ENCODE data around the gene GDPD5. TPM values are rescaled to one million over a fixed set of nuclear protein-coding genes. Genes with fewer than 3 reads are reported as not detected.

GDPD5 gene
- total and polyA plus RNA-seq, 11 donors: 2.0 to 12.5 (median 4.9) TPM

DNA sequence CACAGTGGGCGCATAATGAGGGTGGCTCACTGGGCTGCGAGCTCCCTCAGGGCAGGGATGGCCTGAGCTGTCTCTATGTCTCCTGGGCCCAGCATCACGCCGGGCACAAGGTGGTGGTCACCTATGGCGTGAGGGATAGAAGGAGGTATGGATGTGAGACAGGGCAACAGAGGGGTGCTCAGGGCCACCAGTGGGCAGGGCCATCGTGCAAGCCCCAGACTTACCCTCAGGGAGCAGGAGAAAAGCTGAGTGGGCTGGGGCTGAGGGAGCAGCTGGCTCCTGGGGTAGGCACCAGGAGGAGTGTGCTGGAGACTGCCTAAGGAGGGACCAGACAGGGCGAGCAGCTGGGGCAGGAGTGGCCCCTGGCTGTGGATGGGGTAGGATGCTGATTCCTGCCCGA is 58.4 kb downstream of the GDPD5 start:
- no peak overlapping the region for H3K27ac ChIP-seq
- ATAC-seq (no peak), DNase-seq (no peak)
- H3K27me3 ChIP-seq: no peaks in the 10 kb centered on the region
- no peaks in the 10 kb centered on the region for H3K9me3 ChIP-seq
- no peak for TF ChIP-seq POLR2A (IDR thresholded peaks at IDR 0.05)
- TF ChIP-seq, protein P1, sequence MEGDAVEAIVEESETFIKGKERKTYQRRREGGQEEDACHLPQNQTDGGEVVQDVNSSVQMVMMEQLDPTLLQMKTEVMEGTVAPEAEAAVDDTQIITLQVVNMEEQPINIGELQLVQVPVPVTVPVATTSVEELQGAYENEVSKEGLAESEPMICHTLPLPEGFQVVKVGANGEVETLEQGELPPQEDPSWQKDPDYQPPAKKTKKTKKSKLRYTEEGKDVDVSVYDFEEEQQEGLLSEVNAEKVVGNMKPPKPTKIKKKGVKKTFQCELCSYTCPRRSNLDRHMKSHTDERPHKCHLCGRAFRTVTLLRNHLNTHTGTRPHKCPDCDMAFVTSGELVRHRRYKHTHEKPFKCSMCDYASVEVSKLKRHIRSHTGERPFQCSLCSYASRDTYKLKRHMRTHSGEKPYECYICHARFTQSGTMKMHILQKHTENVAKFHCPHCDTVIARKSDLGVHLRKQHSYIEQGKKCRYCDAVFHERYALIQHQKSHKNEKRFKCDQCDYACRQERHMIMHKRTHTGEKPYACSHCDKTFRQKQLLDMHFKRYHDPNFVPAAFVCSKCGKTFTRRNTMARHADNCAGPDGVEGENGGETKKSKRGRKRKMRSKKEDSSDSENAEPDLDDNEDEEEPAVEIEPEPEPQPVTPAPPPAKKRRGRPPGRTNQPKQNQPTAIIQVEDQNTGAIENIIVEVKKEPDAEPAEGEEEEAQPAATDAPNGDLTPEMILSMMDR (IDR thresholded peaks at IDR 0.05): no peak
- 92 to 96% (median 95%) methylated on average over 7 to 8 of the region's 8 CpGs for WGBS, 4 donors
- intact Hi-C loops (cut with DNase I): no loop called here
- H3K36me3 ChIP-seq: no peaks in the 10 kb centered on the region
- no peak overlapping the region for H3K4me3 ChIP-seq
- peaks cover 0 to 38% (median 17%) of the 10 kb centered on the region in 12 donors for H3K4me1 ChIP-seq

DNA sequence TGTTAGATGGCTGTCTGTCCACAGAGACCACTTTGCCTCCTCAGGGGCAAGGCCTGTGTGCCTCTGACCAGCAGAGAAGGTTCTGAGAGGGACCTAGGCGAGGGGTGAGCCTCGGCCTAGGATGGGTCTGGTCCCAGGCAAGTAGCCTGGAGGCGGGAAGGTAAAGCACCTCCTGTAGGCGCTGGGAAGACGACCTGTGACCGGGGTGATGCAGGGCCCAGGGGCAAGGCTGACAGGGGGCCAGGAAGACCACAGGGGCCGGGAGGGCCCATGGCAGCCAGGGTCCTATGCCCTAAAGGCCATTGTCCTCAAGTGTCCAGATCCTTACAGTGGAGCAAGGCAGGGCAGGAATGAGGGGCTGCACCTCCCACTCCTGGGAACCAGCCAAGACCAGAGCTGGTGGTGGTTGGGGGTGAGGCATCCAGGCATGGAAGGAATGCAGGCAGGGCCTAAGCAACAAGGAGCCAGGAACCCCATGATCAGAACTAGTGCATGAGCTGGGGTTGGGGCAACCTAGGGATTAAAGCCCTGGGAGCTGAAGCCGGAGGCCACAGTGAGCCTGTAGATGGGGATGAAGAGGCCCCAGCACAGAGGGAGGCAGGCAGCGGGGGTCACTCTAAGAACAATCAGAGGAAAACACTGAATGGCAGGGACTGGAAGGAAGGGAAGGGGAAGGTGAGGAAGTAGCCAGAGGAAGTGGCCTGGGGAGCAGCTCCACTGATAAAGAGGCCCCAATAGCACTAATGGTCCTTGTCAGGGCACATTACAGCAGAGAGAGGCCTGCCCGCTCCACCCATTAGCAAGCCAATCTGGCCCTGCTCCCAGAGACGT is 59.8 kb downstream of the GDPD5 start:
- H3K36me3 ChIP-seq: no peaks in the 10 kb centered on the region
- 83 to 88% (median 85%) methylated on average over 11 of the region's 11 CpGs for WGBS, 4 donors
- H3K4me1 ChIP-seq: peaks cover 0 to 38% (median 17%) of the 10 kb centered on the region in 12 donors
- DNase-seq (no peak), ATAC-seq (peak in 1 of 4 donors; percentile 27)
- no peaks in the 10 kb centered on the region for H3K9me3 ChIP-seq
- intact Hi-C loops (cut with DNase I): no loop called here
- no peak overlapping the region for H3K4me3 ChIP-seq
- peak overlapping the region in 1 of 12 donors; percentile 24 for H3K27ac ChIP-seq
- TF ChIP-seq, protein P1 (IDR thresholded peaks at IDR 0.05): no peak
- TF ChIP-seq POLR2A (IDR thresholded peaks at IDR 0.05): no peak
- no peaks in the 10 kb centered on the region for H3K27me3 ChIP-seq

DNA sequence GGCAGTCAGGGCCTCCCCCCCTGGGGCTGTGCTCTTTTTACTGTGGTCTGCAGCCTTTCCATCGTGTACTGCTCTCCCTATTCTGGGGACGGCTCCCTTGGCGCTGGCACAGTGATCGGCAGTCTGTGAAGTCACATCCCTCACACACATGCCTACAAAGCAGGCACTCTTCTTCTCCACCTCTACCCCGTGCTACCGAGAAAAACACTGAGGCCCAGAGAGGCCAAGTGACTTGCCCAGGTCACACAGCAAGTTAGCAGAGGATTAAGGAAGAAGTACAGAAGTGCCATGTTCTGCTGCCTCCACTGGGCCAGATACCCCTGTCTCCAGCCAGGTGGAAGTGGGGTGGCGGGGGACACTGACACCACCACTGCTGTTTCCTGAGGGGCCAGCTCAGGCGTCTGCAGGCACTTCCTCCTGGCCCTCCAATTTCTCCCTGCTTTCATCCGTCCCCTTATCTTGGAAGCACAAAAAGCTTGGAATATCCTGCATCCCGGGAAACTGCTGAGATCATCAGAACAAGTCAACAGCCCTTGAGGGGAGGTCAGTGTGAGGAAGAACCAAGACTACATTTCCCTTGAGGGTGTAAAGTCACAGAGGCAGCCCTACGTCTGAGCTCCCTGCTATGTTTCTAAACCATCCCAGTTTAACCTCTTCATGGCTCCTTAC is 62.5 kb downstream of the GDPD5 start:
- intact Hi-C loops (cut with DNase I): loop anchor here in 2 of 10 donors (5.0 kb wide), 2 partner anchors 59 to 64 kb away; partner anchors contain the start of gene GDPD5 (in 1 of the 2)
- DNase-seq: no peak
- Histone ChIP-seq H3K4me3 (no peak overlapping the region), H3K9me3 (no peaks in the 10 kb centered on the region), H3K4me1 (peaks cover 0 to 24% (median 7%) of the 10 kb centered on the region in 12 donors), H3K27ac (no peak overlapping the region), H3K27me3 (no peaks in the 10 kb centered on the region), H3K36me3 (no peaks in the 10 kb centered on the region)
- TF ChIP-seq POLR2A (IDR thresholded peaks at IDR 0.05): no peak
- TF ChIP-seq, protein P1 (IDR thresholded peaks at IDR 0.05): no peak
- WGBS, 4 donors: 58 to 68% (median 62%) methylated on average over 10 to 11 of the region's 11 CpGs
- no peak for ATAC-seq

DNA sequence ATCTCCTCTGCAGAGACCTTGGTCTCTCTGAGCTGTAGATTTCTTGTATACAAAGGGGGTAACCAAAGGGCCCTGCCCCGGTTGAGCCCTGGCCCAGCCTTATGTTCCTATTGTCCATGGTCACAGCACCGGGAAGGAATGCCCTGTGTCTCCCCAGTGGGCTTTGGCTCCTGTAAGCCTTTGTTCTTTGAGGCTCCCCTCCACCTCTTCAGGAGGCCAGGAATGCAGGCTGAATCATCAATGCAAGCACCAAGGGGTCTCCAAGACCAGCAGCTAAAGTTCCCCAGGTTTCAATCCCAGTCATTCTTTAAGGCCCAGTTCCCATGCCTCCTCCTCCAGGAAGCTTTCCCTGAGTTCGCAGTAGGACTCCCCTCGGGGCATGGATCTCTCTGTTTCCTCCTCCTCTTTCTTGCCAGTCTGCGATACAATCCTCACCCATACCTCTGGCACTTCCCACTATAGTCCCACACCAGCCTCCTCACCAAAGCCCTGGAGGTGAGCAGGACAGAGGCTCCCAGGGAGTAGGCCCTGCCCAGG is 63.6 kb downstream of the GDPD5 start:
- DNase-seq (peak in 1 of 5 donors; percentile 6), ATAC-seq (no peak)
- peaks cover 0 to 18% (median 5%) of the 10 kb centered on the region in 12 donors for H3K4me1 ChIP-seq
- TF ChIP-seq, protein P1 (IDR thresholded peaks at IDR 0.05): no peak
- no peak for TF ChIP-seq POLR2A (IDR thresholded peaks at IDR 0.05)
- 90 to 98% (median 92%) methylated on average over 4 to 5 of the region's 5 CpGs for WGBS, 4 donors
- H3K9me3 ChIP-seq: no peaks in the 10 kb centered on the region
- no peaks in the 10 kb centered on the region for H3K36me3 ChIP-seq
- no peaks in the 10 kb centered on the region for H3K27me3 ChIP-seq
- intact Hi-C loops (cut with DNase I): loop anchor here in 2 of 10 donors (5.0 kb wide), 2 partner anchors 60 to 65 kb away; partner anchors contain the start of gene GDPD5 (in 1 of the 2)
- no peak overlapping the region for H3K4me3 ChIP-seq
- H3K27ac ChIP-seq: no peak overlapping the region
